Endothelial cell of umbilical vein (primary cell): Measurements from ENCODE around the gene TMEM145. TPM values are rescaled to one million over a fixed set of nuclear protein-coding genes. Genes with fewer than 3 reads are reported as not detected.

ENCODE experiments used
- BruUV-seq: library from RNA; stranded (reverse); fragments of 400-500 nt; replicated peaks from 2 replicates; lab custom pipeline; 2021; lab: Mats Ljungman, UMichigan
- CTCF ChIA-PET: fragments of 300-600, 350-600 bp; sonication (Branson Sonifier 250); formaldehyde crosslinking; loops from one replicate; lab custom pipeline; 2021; ENCODE audit warnings: antibody characterized with exemption, inconsistent platforms; lab: Charles Lee
- POLR2A ChIA-PET: fragments of 300-600, 350-600 bp; sonication (Branson Sonifier 250); formaldehyde crosslinking; loops from one replicate; lab custom pipeline; 2021; ENCODE audit warnings: antibody characterized with exemption, inconsistent platforms; lab: Charles Lee
- DNase-seq: peaks from one replicate; pipeline ENCODE4 v3.0.0-alpha.2; 2011; ENCODE audit warnings: low read depth, low spot score
- FAIRE-seq: peaks from 2 replicates; lab custom pipeline; 2011; peaks lifted over from hg19 to GRCh38; lab: Jason Lieb, UNC
- H2AFZ ChIP-seq: 2 replicates; pipeline ENCODE4 v1.6.0; 2012; ENCODE audit warnings: low read depth, low read length, control low read depth, inconsistent platforms
- H3K27ac ChIP-seq: 2 replicates; pipeline ENCODE4 v1.5.1; 2011; ENCODE audit warnings: low read depth, mild to moderate bottlenecking, control low read depth, low read length, moderate library complexity; ENCODE audit not compliant: insufficient read depth
- H3K27me3 ChIP-seq, 2 experiments: 2 replicates each; pipeline versions ENCODE4 v1.6.0 to v1.6.1; 2011; ENCODE audit warnings: low read length in 2 of 2, mixed read lengths in 1 of 2; ENCODE audit not compliant: control insufficient read depth in 2 of 2, insufficient read depth in 2 of 2
- H3K36me3 ChIP-seq, 2 experiments: 2 replicates in 1 of 2; 3 replicates in 1 of 2; pipeline ENCODE4 v1.5.1; 2011; ENCODE audit warnings: low read length in 2 of 2, mild to moderate bottlenecking in 1 of 2, moderate library complexity in 1 of 2; ENCODE audit not compliant: control insufficient read depth in 2 of 2, insufficient read depth in 2 of 2; ENCODE audit errors: extremely low read depth in 1 of 2
- H3K4me1 ChIP-seq: 3 replicates; pipeline ENCODE4 v1.5.1; 2011; ENCODE audit warnings: mild to moderate bottlenecking, low read length; ENCODE audit not compliant: control insufficient read depth, insufficient read depth; ENCODE audit errors: extremely low read depth
- H3K4me2 ChIP-seq: 2 replicates; pipeline ENCODE4 v1.6.1; 2011; ENCODE audit warnings: low read length, control low read depth, mixed read lengths; ENCODE audit not compliant: insufficient read depth
- H3K4me3 ChIP-seq, 3 experiments: fragments of 200-600 bp in 1 of 3; sonication (generic), shearing (Covaris generic) in 1 of 3; replicated peaks in 1 of 3; 2 replicates each; pipeline ENCODE4 v1.5.1; 2011 to 2016; ENCODE audit warnings: control low read depth in 3 of 3, low read length in 3 of 3, mild to moderate bottlenecking in 2 of 3, inconsistent platforms in 1 of 3, low read depth in 1 of 3, moderate library complexity in 1 of 3; ENCODE audit not compliant: insufficient read depth in 1 of 3
- H3K79me2 ChIP-seq: 2 replicates; pipeline ENCODE4 v1.6.0; 2012; ENCODE audit warnings: low read length, inconsistent platforms; ENCODE audit not compliant: control insufficient read depth, insufficient read depth
- H3K9ac ChIP-seq: replicated peaks from 2 replicates; pipeline ENCODE3; 2011; ENCODE audit warnings: low read length, control low read depth; ENCODE audit not compliant: insufficient read depth; ENCODE audit errors: extremely low read depth
- H3K9me1 ChIP-seq: replicated peaks from 3 replicates; pipeline ENCODE4 v1.6.0; 2011; ENCODE audit warnings: mild to moderate bottlenecking, low read length; ENCODE audit not compliant: control insufficient read depth, insufficient read depth; ENCODE audit errors: extremely low read depth
- H3K9me3 ChIP-seq: replicated peaks from 2 replicates; pipeline ENCODE4 v1.5.1; 2012; ENCODE audit warnings: low read length, inconsistent platforms; ENCODE audit not compliant: control insufficient read depth, insufficient read depth
- H4K20me1 ChIP-seq: replicated peaks from 2 replicates; pipeline ENCODE3; 2011; ENCODE audit warnings: mild to moderate bottlenecking, low read length; ENCODE audit not compliant: control insufficient read depth, insufficient read depth; ENCODE audit errors: extremely low read depth
- EZH2 ChIP-seq: IDR thresholded peaks from 2 replicates; pipeline ENCODE4 v1.6.1; 2012; ENCODE audit warnings: borderline replicate concordance, low read depth, mild to moderate bottlenecking, moderate library complexity, low read length, inconsistent platforms; ENCODE audit not compliant: severe bottlenecking
- FOS ChIP-seq: IDR thresholded peaks from 2 replicates; pipeline ENCODE4 v1.6.1; 2011; ENCODE audit warnings: mild to moderate bottlenecking, low read length, moderate library complexity, borderline replicate concordance; ENCODE audit not compliant: insufficient read depth
- GATA2 ChIP-seq: IDR thresholded peaks from 2 replicates; pipeline ENCODE4 v1.7.0; 2011; ENCODE audit warnings: low read depth, mild to moderate bottlenecking, moderate library complexity, mixed read lengths, low read length; ENCODE audit not compliant: insufficient read length, insufficient read depth
- MYC ChIP-seq: IDR thresholded peaks from one replicate; pipeline ENCODE4 v1.6.1; 2011; ENCODE audit warnings: mild to moderate bottlenecking, low read depth, low read length
- POLR2A ChIP-seq: IDR thresholded peaks from 2 replicates; pipeline ENCODE4 v1.6.1; 2012; ENCODE audit warnings: low read depth, mild to moderate bottlenecking, control low read depth, low read length
- POLR2AphosphoS5 ChIP-seq: IDR thresholded peaks from 2 replicates; pipeline ENCODE4 v1.6.1; 2012; ENCODE audit warnings: low read depth, mild to moderate bottlenecking, control low read depth, low read length, moderate library complexity; ENCODE audit not compliant: insufficient read depth
- dilution Hi-C: fragments of 300-500 bp; cut with MboI; formaldehyde crosslinking; loops from one replicate; pipeline ENCODE4 v1.15.0; 2019; ENCODE audit warnings: low sequenced_read_pairs; ENCODE audit not compliant: extremely low pct_ligation_motif_present
- intact Hi-C: fragments of 100-400 bp; cut with micrococcal nuclease; formaldehyde crosslinking; loops from one replicate; pipeline ENCODE4 v1.10.0; 2022
- polyA plus RNA-seq, 4 experiments: library from polyadenylated mRNA; depleted of rRNA in 3 of 4; stranded (reverse) in 3 of 4; unstranded in 1 of 4; fragments of >200 nt; gene quantifications; 2 replicates each; pipeline versions ENCODE4 v1.2.1 to v1.2.3, GENCODE V29; 2011 to 2012; ENCODE audit warnings: missing spikeins in 1 of 4
- total RNA-seq: library from RNA; stranded (reverse); gene quantifications from 2 replicates; pipeline ENCODE4 v1.2.3, GENCODE V29; 2021
- TF ChIP-seq, protein P1 (sequence below): IDR thresholded peaks from 2 replicates; pipeline ENCODE4 v1.6.1; 2011; ENCODE audit not compliant: insufficient read depth, insufficient read length
- TF ChIP-seq, protein P2 (sequence below), 2 donors: IDR thresholded peaks; 1 replicate in 1 of 2; 2 replicates in 1 of 2; pipeline ENCODE4 v1.5.1; 2011; ENCODE audit warnings: low read length in 2 of 2, mild to moderate bottlenecking in 2 of 2, moderate library complexity in 2 of 2, control low read depth in 1 of 2, inconsistent platforms in 1 of 2, low read depth in 1 of 2; ENCODE audit not compliant: insufficient read depth in 1 of 2; ENCODE audit errors: extremely low read depth in 1 of 2

Gene TMEM145
- total and polyA plus RNA-seq, 2 donors (not counting 3 experiments of a cell fraction or from before 2014, with no cell fraction given): not detected

DNA sequence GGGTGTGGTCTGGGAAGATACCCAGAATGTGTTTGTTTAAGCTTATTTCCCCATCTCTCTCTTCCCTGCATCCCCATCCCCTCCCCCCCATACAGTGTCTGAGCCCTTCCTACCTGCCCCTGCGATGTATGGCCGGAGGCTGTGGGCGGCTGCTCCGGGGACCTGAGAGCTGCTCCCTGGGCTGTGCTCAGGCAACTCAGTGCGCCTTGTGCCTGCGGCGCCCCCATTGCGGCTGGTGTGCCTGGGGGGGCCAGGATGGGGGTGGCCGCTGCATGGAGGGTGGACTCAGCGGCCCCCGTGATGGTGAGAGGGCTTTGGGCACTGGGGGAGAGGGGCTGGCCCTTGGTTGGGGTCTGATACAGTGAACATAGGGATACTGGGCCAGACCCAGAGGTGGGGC is 55.3 kb downstream of the TMEM145 start:
- H3K27ac ChIP-seq: no peak overlapping the region
- ChIA-PET POLR2A (no interaction called here), CTCF (no interaction called here)
- no peaks in the 10 kb centered on the region for H3K9me1 ChIP-seq
- intact Hi-C loops: no loop called here
- no peak overlapping the region for H3K4me3 ChIP-seq
- no peaks in the 10 kb centered on the region for H4K20me1 ChIP-seq
- TF ChIP-seq MYC (no peak), FOS (no peak)
- TF ChIP-seq, protein P1, sequence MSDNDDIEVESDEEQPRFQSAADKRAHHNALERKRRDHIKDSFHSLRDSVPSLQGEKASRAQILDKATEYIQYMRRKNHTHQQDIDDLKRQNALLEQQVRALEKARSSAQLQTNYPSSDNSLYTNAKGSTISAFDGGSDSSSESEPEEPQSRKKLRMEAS: no peak
- no peak overlapping the region for H2AFZ ChIP-seq
- no peaks in the 10 kb centered on the region for H3K4me1 ChIP-seq
- H3K27me3 ChIP-seq: no peaks in the 10 kb centered on the region
- H3K79me2 ChIP-seq: no peaks in the 10 kb centered on the region
- dilution Hi-C loops: no loop called here
- H3K9ac ChIP-seq: no peak overlapping the region
- DNase-seq (no peak), FAIRE-seq (no peak)
- H3K9me3 ChIP-seq: no peaks in the 10 kb centered on the region
- BruUV-seq: no TSS peak
- no peak overlapping the region for H3K4me2 ChIP-seq
- peaks cover 0 to 10% of the 10 kb centered on the region in 2 experiments for H3K36me3 ChIP-seq

DNA sequence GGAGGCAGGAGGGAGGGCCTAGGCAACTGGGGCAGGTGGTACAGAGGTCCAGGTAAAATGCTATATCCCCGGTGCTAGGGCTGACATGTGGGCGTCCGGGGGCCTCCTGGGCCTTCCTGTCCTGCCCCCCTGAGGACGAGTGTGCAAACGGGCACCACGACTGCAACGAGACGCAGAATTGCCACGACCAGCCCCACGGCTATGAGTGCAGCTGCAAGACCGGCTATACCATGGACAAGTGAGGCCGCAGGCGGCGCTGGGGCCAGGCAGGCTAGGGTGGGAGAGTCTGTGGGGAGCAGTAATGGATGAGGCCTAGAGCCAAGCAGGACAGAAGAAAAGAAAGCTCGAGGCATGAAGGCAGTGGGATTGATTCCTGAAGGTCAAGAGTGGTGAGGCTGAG is 55.7 kb downstream of the TMEM145 start:
- TF ChIP-seq GATA2 (no peak), FOS (no peak), MYC (no peak), EZH2 (no peak), POLR2AphosphoS5 (no peak), POLR2A (no peak)
- TF ChIP-seq, protein P1: no peak
- TF ChIP-seq, protein P2, sequence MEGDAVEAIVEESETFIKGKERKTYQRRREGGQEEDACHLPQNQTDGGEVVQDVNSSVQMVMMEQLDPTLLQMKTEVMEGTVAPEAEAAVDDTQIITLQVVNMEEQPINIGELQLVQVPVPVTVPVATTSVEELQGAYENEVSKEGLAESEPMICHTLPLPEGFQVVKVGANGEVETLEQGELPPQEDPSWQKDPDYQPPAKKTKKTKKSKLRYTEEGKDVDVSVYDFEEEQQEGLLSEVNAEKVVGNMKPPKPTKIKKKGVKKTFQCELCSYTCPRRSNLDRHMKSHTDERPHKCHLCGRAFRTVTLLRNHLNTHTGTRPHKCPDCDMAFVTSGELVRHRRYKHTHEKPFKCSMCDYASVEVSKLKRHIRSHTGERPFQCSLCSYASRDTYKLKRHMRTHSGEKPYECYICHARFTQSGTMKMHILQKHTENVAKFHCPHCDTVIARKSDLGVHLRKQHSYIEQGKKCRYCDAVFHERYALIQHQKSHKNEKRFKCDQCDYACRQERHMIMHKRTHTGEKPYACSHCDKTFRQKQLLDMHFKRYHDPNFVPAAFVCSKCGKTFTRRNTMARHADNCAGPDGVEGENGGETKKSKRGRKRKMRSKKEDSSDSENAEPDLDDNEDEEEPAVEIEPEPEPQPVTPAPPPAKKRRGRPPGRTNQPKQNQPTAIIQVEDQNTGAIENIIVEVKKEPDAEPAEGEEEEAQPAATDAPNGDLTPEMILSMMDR (IDR thresholded peaks at IDR 0.05; ENCODE audit: extremely low read depth in 1 of 2, insufficient read depth in 1 of 2, low read depth in 1 of 2, low read length in 2 of 2): no peak
- H3K36me3 ChIP-seq: peaks cover 0 to 10% of the 10 kb centered on the region in 2 experiments
- no peak overlapping the region for H3K4me3 ChIP-seq
- H3K27me3 ChIP-seq: no peaks in the 10 kb centered on the region
- POLR2A ChIA-PET: no interaction called here
- H3K4me2 ChIP-seq: no peak overlapping the region
- H3K9me3 ChIP-seq: no peaks in the 10 kb centered on the region
- no peaks in the 10 kb centered on the region for H4K20me1 ChIP-seq
- H3K79me2 ChIP-seq: no peaks in the 10 kb centered on the region
- no peaks in the 10 kb centered on the region for H3K9me1 ChIP-seq
- dilution Hi-C loops: no loop called here
- H3K4me1 ChIP-seq: no peaks in the 10 kb centered on the region
- intact Hi-C loops: no loop called here
- H2AFZ ChIP-seq: no peak overlapping the region
- DNase-seq (no peak), FAIRE-seq (no peak)
- H3K27ac ChIP-seq: no peak overlapping the region
- no peak overlapping the region for H3K9ac ChIP-seq
- CTCF ChIA-PET: no interaction called here
- no TSS peak for BruUV-seq
